Astrocyte (in vitro differentiated cells and primary cell): ENCODE measurements around the gene CLK2. TPM values are rescaled to one million over a fixed set of nuclear protein-coding genes. Genes with fewer than 3 reads are reported as not detected.

Experiments used
- DNase-seq: peaks from one replicate; pipeline ENCODE4 v3.0.0-alpha.2; 2010; ENCODE audit warnings: low read depth
- FAIRE-seq: peaks from 2 replicates; lab custom pipeline; 2011; peaks lifted over from hg19 to GRCh38; lab: Jason Lieb, UNC
- H2AFZ ChIP-seq: 2 replicates; pipeline ENCODE4 v1.6.0; 2012; ENCODE audit warnings: low read depth, low read length, inconsistent platforms
- H3K27ac ChIP-seq: 2 replicates; pipeline ENCODE4 v1.5.1; 2011; ENCODE audit warnings: low read depth, low read length, inconsistent platforms
- H3K27me3 ChIP-seq: 2 replicates; pipeline ENCODE4 v1.6.0; 2011; ENCODE audit warnings: low read length, inconsistent platforms; ENCODE audit not compliant: insufficient read depth
- H3K36me3 ChIP-seq: 2 replicates; pipeline ENCODE4 v1.5.1; 2011; ENCODE audit warnings: low read length, inconsistent platforms; ENCODE audit not compliant: insufficient read depth
- H3K4me1 ChIP-seq: 2 replicates; pipeline ENCODE4 v1.5.1; 2011; ENCODE audit warnings: low read length, inconsistent platforms; ENCODE audit not compliant: insufficient read depth
- H3K4me2 ChIP-seq: 2 replicates; pipeline ENCODE4 v1.6.0; 2012; ENCODE audit warnings: low read length, inconsistent platforms
- H3K4me3 ChIP-seq: 2 replicates; pipeline ENCODE4 v1.5.1; 2011; ENCODE audit warnings: low read depth, mild to moderate bottlenecking, low read length, inconsistent platforms; ENCODE audit not compliant: insufficient read depth
- H3K79me2 ChIP-seq: 2 replicates; pipeline ENCODE4 v1.6.0; 2012; ENCODE audit warnings: mild to moderate bottlenecking, low read length, inconsistent platforms; ENCODE audit not compliant: insufficient read depth
- H3K9ac ChIP-seq: 2 replicates; pipeline ENCODE4 v1.6.0; 2012; ENCODE audit warnings: mild to moderate bottlenecking, low read length, inconsistent platforms
- H3K9me3 ChIP-seq: 2 replicates; pipeline ENCODE4 v1.5.1; 2012; ENCODE audit warnings: low read depth, mild to moderate bottlenecking, low read length, inconsistent platforms; ENCODE audit not compliant: insufficient read depth
- H4K20me1 ChIP-seq: 2 replicates; pipeline ENCODE4 v1.6.0; 2012; ENCODE audit warnings: low read length, inconsistent platforms; ENCODE audit not compliant: insufficient read depth
- H3K27ac Mint-ChIP-seq: one replicate; pipeline ENCODE4 v1.8.0; 2021; ENCODE audit warnings: mild to moderate bottlenecking, mixed read lengths; ENCODE audit not compliant: unreplicated experiment
- H3K27me3 Mint-ChIP-seq: one replicate; pipeline ENCODE4 v1.8.0; 2021; ENCODE audit warnings: low read depth, mixed read lengths; ENCODE audit not compliant: unreplicated experiment
- H3K36me3 Mint-ChIP-seq: one replicate; pipeline ENCODE4 v1.8.0; 2021; ENCODE audit warnings: low read depth, mixed read lengths; ENCODE audit not compliant: unreplicated experiment
- H3K4me1 Mint-ChIP-seq: one replicate; pipeline ENCODE4 v1.8.0; 2021; ENCODE audit warnings: low read depth, mixed read lengths; ENCODE audit not compliant: unreplicated experiment
- H3K4me3 Mint-ChIP-seq: one replicate; pipeline ENCODE4 v1.8.0; 2021; ENCODE audit warnings: mild to moderate bottlenecking, moderate library complexity, mixed read lengths; ENCODE audit not compliant: unreplicated experiment
- H3K9me3 Mint-ChIP-seq: one replicate; pipeline ENCODE4 v1.8.0; 2021; ENCODE audit warnings: mild to moderate bottlenecking, mixed read lengths; ENCODE audit not compliant: unreplicated experiment
- CTCF ChIP-seq: IDR thresholded peaks from 2 replicates; pipeline ENCODE4 v1.5.1; 2011; ENCODE audit warnings: low read depth, mild to moderate bottlenecking, inconsistent platforms, low read length, moderate library complexity; ENCODE audit not compliant: insufficient read depth
- EZH2 ChIP-seq: IDR thresholded peaks from 2 replicates; pipeline ENCODE4 v1.6.1; 2012; ENCODE audit warnings: mild to moderate bottlenecking, low read length, inconsistent platforms; ENCODE audit not compliant: insufficient read depth
- total RNA-seq: library from RNA; stranded (reverse); gene quantifications from 2 replicates; pipeline ENCODE4 v1.2.1, GENCODE V29; 2021

Gene CLK2
- total RNA-seq, 1 donor from 2014 or later, result 31.7 TPM

GRCh38 chr1:155267373-155267772 is 5.9 kb downstream of the CLK2 start:
- H3K27ac Mint-ChIP-seq, result no peak overlapping the region
- H3K79me2 ChIP-seq, result peaks cover 40% of the 10 kb centered on the region
- no peaks in the 10 kb centered on the region for H3K9me3 ChIP-seq
- peaks cover 76% of the 10 kb centered on the region for H3K36me3 ChIP-seq
- H3K4me3 Mint-ChIP-seq, result no peak overlapping the region
- no peak for DNase-seq
- no peak overlapping the region for H3K4me2 ChIP-seq
- H3K4me3 ChIP-seq, result no peak overlapping the region
- H3K4me1 Mint-ChIP-seq, result peaks cover 16% of the 10 kb centered on the region
- H2AFZ ChIP-seq, result no peak overlapping the region
- H3K27me3 ChIP-seq, result no peaks in the 10 kb centered on the region
- no peak overlapping the region for H3K9ac ChIP-seq
- no peaks in the 10 kb centered on the region for H3K9me3 Mint-ChIP-seq
- no peak for FAIRE-seq
- no peak for TF ChIP-seq CTCF
- TF ChIP-seq EZH2, result no peak
- H4K20me1 ChIP-seq, result peaks cover 48% of the 10 kb centered on the region
- no peaks in the 10 kb centered on the region for H3K27me3 Mint-ChIP-seq
- peaks cover 28% of the 10 kb centered on the region for H3K36me3 Mint-ChIP-seq
- peaks cover 8% of the 10 kb centered on the region for H3K4me1 ChIP-seq
- no peak overlapping the region for H3K27ac ChIP-seq

GRCh38 chr1:155266553-155266952 is 6.8 kb downstream of the CLK2 start:
- no peak overlapping the region for H3K4me2 ChIP-seq

More at GRCh38 chr1:155266553-155266952, 6.8 kb downstream of the CLK2 start:
- peak overlapping the region; percentile 1 for H3K9ac ChIP-seq
- no peaks in the 10 kb centered on the region for H3K9me3 ChIP-seq
- peaks cover 6% of the 10 kb centered on the region for H3K4me1 ChIP-seq
- H3K27me3 Mint-ChIP-seq, result no peaks in the 10 kb centered on the region
- no peak overlapping the region for H3K27ac ChIP-seq
- peaks cover 40% of the 10 kb centered on the region for H4K20me1 ChIP-seq
- DNase-seq, result no peak
- no peak overlapping the region for H2AFZ ChIP-seq
- H3K36me3 ChIP-seq, result peaks cover 74% of the 10 kb centered on the region
- H3K4me3 ChIP-seq, result no peak overlapping the region
- no peaks in the 10 kb centered on the region for H3K27me3 ChIP-seq
- no peak for TF ChIP-seq CTCF
- TF ChIP-seq EZH2, result no peak
- H3K36me3 Mint-ChIP-seq, result peaks cover 29% of the 10 kb centered on the region
- H3K9me3 Mint-ChIP-seq, result no peaks in the 10 kb centered on the region
- FAIRE-seq, result no peak
- no peak overlapping the region for H3K27ac Mint-ChIP-seq
- H3K79me2 ChIP-seq, result peaks cover 35% of the 10 kb centered on the region
- peaks cover 17% of the 10 kb centered on the region for H3K4me1 Mint-ChIP-seq
- H3K4me3 Mint-ChIP-seq, result no peak overlapping the region
